ENCODE data around the gene MEIS1.
"Not testable (repeated sequence)": the region's sequence is repeated elsewhere in the genome, so short reads cannot be mapped to it uniquely, and the experiment has no call there.

MEIS1 gene

GRCh38 chr2:66434679-66435548, at the start of gene MEIS1:
Gene MEIS1 (plus strand): TSS chr2:66435125. CDS start chr2:66435857, 732 bp downstream.
- no peak for DNase-seq (ENCODE audit: low read depth in 2 of 2)

- DNase-seq (ENCODE audit: low read depth in 2 of 2), result no peak
Observed at GRCh38 chr2:66387016-66387753, 47.7 kb upstream of the MEIS1 start.

- no peak for DNase-seq (ENCODE audit: low read depth in 2 of 2)
Observed at GRCh38 chr2:66389651-66390131, 45.2 kb upstream of the MEIS1 start.

GRCh38 chr2:66390152-66390551, 44.8 kb upstream of the MEIS1 start:
- DNase-seq (ENCODE audit: low read depth in 2 of 2), result no peak

GRCh38 chr2:66390811-66391210, 44.1 kb upstream of the MEIS1 start:
- DNase-seq (ENCODE audit: low read depth in 2 of 2), result no peak

- DNase-seq (ENCODE audit: low read depth in 2 of 2), result not testable (repeated sequence)
Observed at GRCh38 chr2:66391240-66391639, 43.7 kb upstream of the MEIS1 start.

GRCh38 chr2:66405473-66405872, 29.5 kb upstream of the MEIS1 start:
- no peak for DNase-seq (ENCODE audit: low read depth in 2 of 2)

- no peak for DNase-seq (ENCODE audit: low read depth in 2 of 2)
Observed at GRCh38 chr2:66408905-66409304, 26.0 kb upstream of the MEIS1 start.

- no peak for DNase-seq (ENCODE audit: low read depth in 2 of 2)
Observed at GRCh38 chr2:66412874-66413273, 22.1 kb upstream of the MEIS1 start.

- no peak for DNase-seq (ENCODE audit: low read depth in 2 of 2)
Observed at GRCh38 chr2:66414896-66415295, 20.0 kb upstream of the MEIS1 start.

- no peak for DNase-seq (ENCODE audit: low read depth in 2 of 2)
Observed at GRCh38 chr2:66418381-66418780, 16.5 kb upstream of the MEIS1 start.

GRCh38 chr2:66421612-66422011, 13.3 kb upstream of the MEIS1 start:
- no peak for DNase-seq (ENCODE audit: low read depth in 2 of 2)

GRCh38 chr2:66423391-66424124, 11.4 kb upstream of the MEIS1 start:
- DNase-seq (ENCODE audit: low read depth in 2 of 2), result no peak

- DNase-seq (ENCODE audit: low read depth in 2 of 2), result no peak
Observed at GRCh38 chr2:66426244-66427111, 8.4 kb upstream of the MEIS1 start.

- DNase-seq (ENCODE audit: low read depth in 2 of 2), result no peak
Observed at GRCh38 chr2:66427300-66427699, 7.6 kb upstream of the MEIS1 start.

- DNase-seq (ENCODE audit: low read depth in 2 of 2), result no peak
Observed at GRCh38 chr2:66428986-66429612, 5.8 kb upstream of the MEIS1 start.

GRCh38 chr2:66429693-66430504, 5.0 kb upstream of the MEIS1 start:
- no peak for DNase-seq (ENCODE audit: low read depth in 2 of 2)

- DNase-seq (ENCODE audit: low read depth in 2 of 2), result no peak
Observed at GRCh38 chr2:66430505-66431273, 4.2 kb upstream of the MEIS1 start.

GRCh38 chr2:66431274-66431642, 3.7 kb upstream of the MEIS1 start:
- no peak for DNase-seq (ENCODE audit: low read depth in 2 of 2)
